SK-N-SH treated with all-trans-retinoic acid at 6 μM for 48 hours (cell line): ENCODE data around the gene NUB1.

Experiments used
- ARNTL ChIP-seq: fragments of 450-650 bp; formaldehyde crosslinking; IDR thresholded peaks from 2 replicates; pipeline ENCODE4 v1.5.0; 2020; ENCODE audit warnings: low read depth, mild to moderate bottlenecking, moderate library complexity, borderline replicate concordance
- BACH2 ChIP-seq: fragments of 250-450 bp; sonication (Bioruptor Pico); IDR thresholded peaks from 2 replicates; pipeline ENCODE4 v1.9.0; 2021; ENCODE audit warnings: mild to moderate bottlenecking, borderline replicate concordance
- CREB5 ChIP-seq: fragments of 250-450 bp; sonication (Bioruptor Pico); IDR thresholded peaks from 2 replicates; pipeline ENCODE4 v1.5.1; 2020; ENCODE audit warnings: low read depth, mild to moderate bottlenecking, moderate library complexity
- CSDC2 ChIP-seq: fragments of 250-450 bp; sonication (Bioruptor Pico); IDR thresholded peaks from 2 replicates; pipeline ENCODE4 v1.5.0; 2020; ENCODE audit warnings: mild to moderate bottlenecking, moderate library complexity
- CSRNP3 ChIP-seq: fragments of 250-450 bp; sonication (Bioruptor Pico); IDR thresholded peaks from 2 replicates; pipeline ENCODE4 v1.5.1; 2021; ENCODE audit warnings: mild to moderate bottlenecking, moderate library complexity
- ISL1 ChIP-seq: fragments of 250-450 bp; sonication (Bioruptor Pico); IDR thresholded peaks from 2 replicates; pipeline ENCODE4 v2.1.2; 2022; ENCODE audit warnings: mild to moderate bottlenecking, moderate library complexity
- PATZ1 ChIP-seq: fragments of 250-450 bp; sonication (Bioruptor Pico); IDR thresholded peaks from 2 replicates; pipeline ENCODE4 v1.8.0; 2020; ENCODE audit warnings: mild to moderate bottlenecking, moderate library complexity, borderline replicate concordance
- POU6F1 ChIP-seq: fragments of 250-450 bp; sonication (Bioruptor Pico); IDR thresholded peaks from 2 replicates; pipeline ENCODE4 v1.8.0; 2021; ENCODE audit warnings: low read depth, mild to moderate bottlenecking, moderate library complexity, borderline replicate concordance
- PPARA ChIP-seq: fragments of 250-450 bp; sonication (Bioruptor Pico); IDR thresholded peaks from 2 replicates; pipeline ENCODE4 v1.5.0; 2020; ENCODE audit warnings: mild to moderate bottlenecking, borderline replicate concordance
- RARB ChIP-seq: fragments of 250-450 bp; sonication (Bioruptor Pico); IDR thresholded peaks from 2 replicates; pipeline ENCODE4 v1.8.0; 2021; ENCODE audit warnings: mild to moderate bottlenecking, moderate library complexity
- TCF4 ChIP-seq: fragments of 250-450 bp; sonication (Bioruptor Pico); IDR thresholded peaks from 2 replicates; pipeline ENCODE4 v1.8.0; 2021; ENCODE audit warnings: mild to moderate bottlenecking, moderate library complexity, borderline replicate concordance
- TSHZ2 ChIP-seq: fragments of 250-450 bp; sonication (Bioruptor Pico); IDR thresholded peaks from 2 replicates; pipeline ENCODE4 v1.5.0; 2020; ENCODE audit warnings: mild to moderate bottlenecking, moderate library complexity
- ZFP3 ChIP-seq: fragments of 250-450 bp; sonication (Bioruptor Pico); IDR thresholded peaks from 2 replicates; pipeline ENCODE4 v1.5.0; 2020; ENCODE audit warnings: mild to moderate bottlenecking, moderate library complexity
- ZNF70 ChIP-seq: fragments of 450-650 bp; formaldehyde crosslinking; IDR thresholded peaks from 2 replicates; pipeline ENCODE4 v1.5.0; 2020; ENCODE audit warnings: mild to moderate bottlenecking, moderate library complexity

GRCh38 chr7:151306860-151307259, 34.8 kb upstream of the NUB1 start:
- no peak for TF ChIP-seq ARNTL (CRISPR knock-in tag)
- TF ChIP-seq CSRNP3 (CRISPR knock-in tag) = no peak
- TF ChIP-seq ZFP3 (CRISPR knock-in tag) = no peak
- no peak for TF ChIP-seq CREB5 (CRISPR knock-in tag)
- no peak for TF ChIP-seq PATZ1
- no peak for TF ChIP-seq RARB
- TF ChIP-seq POU6F1 (CRISPR knock-in tag) = no peak
- no peak for TF ChIP-seq PPARA (CRISPR knock-in tag)
- no peak for TF ChIP-seq ISL1 (CRISPR knock-in tag)
- no peak for TF ChIP-seq BACH2
- TF ChIP-seq ZNF70 (CRISPR knock-in tag) = no peak
- no peak for TF ChIP-seq TCF4 (CRISPR knock-in tag)
- TF ChIP-seq TSHZ2 (CRISPR knock-in tag) = no peak
- no peak for TF ChIP-seq CSDC2 (CRISPR knock-in tag)
